Fibroblast of skin of right biceps (primary cell): Measurements from ENCODE around the gene CRELD2.

Source experiments
- DNase-seq: peaks from one replicate; pipeline ENCODE4 v3.0.0-alpha.2; 2013

CRELD2 gene

GRCh38 chr22:49933236-49934159, 15.1 kb downstream of the CRELD2 start:
- no peak for DNase-seq

- DNase-seq, result peak; percentile 45
These were observed 15.9 kb downstream of the CRELD2 start for GRCh38 chr22:49934160-49934890.

- DNase-seq, result peak; percentile 69
These were observed 16.6 kb downstream of the CRELD2 start for GRCh38 chr22:49934891-49935557.

- no peak for DNase-seq
These were observed 17.1 kb downstream of the CRELD2 start for GRCh38 chr22:49935561-49935960.

GRCh38 chr22:49936018-49936972, 17.9 kb downstream of the CRELD2 start:
- DNase-seq, result peak; percentile 68

- DNase-seq, result peak; percentile 33
These were observed 18.7 kb downstream of the CRELD2 start for GRCh38 chr22:49936973-49937757.

- no peak for DNase-seq
These were observed 19.5 kb downstream of the CRELD2 start for GRCh38 chr22:49937758-49938564.

- no peak for DNase-seq
These were observed 20.2 kb downstream of the CRELD2 start for GRCh38 chr22:49938565-49939136.

- no peak for DNase-seq
These were observed 23.3 kb downstream of the CRELD2 start for GRCh38 chr22:49941507-49942316.

- no peak for DNase-seq
These were observed 24.4 kb downstream of the CRELD2 start for GRCh38 chr22:49942565-49943404.

- DNase-seq, result no peak
These were observed 25.0 kb downstream of the CRELD2 start for GRCh38 chr22:49943405-49943765.

GRCh38 chr22:49943771-49944398, 25.5 kb downstream of the CRELD2 start:
- no peak for DNase-seq

GRCh38 chr22:49944399-49944891, 26.0 kb downstream of the CRELD2 start:
- no peak for DNase-seq

GRCh38 chr22:49945042-49945794, 26.8 kb downstream of the CRELD2 start:
- DNase-seq, result peak; percentile 55

- no peak for DNase-seq
These were observed 28.3 kb downstream of the CRELD2 start for GRCh38 chr22:49946612-49947295.

- DNase-seq, result no peak
These were observed 28.8 kb downstream of the CRELD2 start for GRCh38 chr22:49947296-49947622.
